GM18870 (cell line): ENCODE data around the gene TCTA.

ENCODE experiments used
- ATAC-seq: cut with Tn5 transposase; IDR thresholded peaks from one replicate; pipeline ENCODE4 v1.9.1; 2021; ENCODE audit warnings: moderate library complexity; ENCODE audit not compliant: unreplicated experiment

Gene TCTA

GRCh38 chr3:49456466-49456865, 44.2 kb downstream of the TCTA start:
- no peak for ATAC-seq

DNA sequence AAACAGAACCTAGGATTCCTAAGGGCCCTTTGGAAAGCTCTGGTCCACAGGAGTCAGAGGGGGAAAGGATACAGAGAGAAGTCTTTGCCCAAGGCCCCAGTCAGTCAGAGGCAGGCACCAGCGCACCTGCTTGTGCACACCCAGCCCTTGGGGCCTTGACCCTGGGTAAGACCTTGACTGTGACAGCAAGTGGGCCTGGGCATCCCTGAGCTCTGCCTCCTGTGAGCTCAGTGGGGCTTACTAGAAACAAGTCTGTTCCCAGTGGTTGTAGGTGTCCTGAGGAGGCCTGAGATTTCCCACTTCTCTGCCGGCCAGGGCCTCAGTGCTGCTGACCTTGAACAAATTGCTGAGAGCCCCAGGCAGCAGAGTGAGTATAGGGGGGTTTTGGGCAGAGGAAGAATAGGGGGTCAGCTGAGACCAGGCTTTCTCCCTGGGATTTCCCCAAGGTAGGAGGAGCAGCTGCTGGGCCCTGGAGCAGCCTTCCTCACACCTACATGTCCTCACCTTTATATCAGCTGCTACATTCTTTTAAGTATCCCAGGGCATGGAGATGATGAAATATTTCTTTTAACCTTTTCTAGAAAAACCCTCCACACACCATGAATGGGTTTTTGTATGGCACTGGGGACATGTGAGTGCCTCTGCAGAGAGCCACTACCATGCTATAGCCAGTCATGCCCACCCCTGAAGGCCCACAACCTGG, 48.1 kb downstream of the TCTA start:
- no peak for ATAC-seq

- no peak for ATAC-seq
Observed at GRCh38 chr3:49460956-49461355, 48.7 kb downstream of the TCTA start.

DNA sequence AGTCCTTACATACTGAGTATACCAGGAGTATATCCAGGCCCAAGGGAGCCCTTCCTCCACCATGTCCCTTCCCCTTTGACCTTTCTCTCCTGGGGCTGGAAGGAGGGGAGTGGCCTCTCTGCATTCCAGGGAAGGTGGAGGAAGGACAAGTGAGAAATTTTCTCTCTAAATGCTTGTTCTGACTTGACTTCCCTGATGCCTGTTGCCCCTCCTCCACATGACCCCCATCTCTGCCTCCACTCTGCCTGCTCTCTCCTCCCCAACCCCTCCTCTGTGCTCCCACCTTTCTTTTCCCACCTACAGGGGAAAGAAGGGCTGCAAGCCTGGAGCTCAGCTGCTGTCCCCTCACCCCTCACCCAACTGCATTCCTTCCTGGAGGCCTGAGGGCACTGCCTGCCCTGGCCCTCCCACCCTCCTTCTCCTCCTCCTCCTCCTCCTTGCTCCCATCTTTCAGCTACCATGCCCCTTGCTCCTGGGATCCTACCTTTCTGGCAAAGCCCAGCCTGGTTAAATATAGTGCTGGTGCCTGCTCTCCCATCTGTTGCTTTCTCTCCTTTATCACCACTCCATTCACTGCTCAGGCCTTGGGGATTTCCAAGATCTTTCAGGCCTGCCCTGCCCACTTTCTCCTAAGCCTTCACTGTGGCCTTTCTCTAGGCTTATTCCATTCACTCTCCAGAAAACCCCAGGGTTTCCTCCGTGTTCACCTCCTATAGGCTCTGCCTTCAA, 49.4 kb downstream of the TCTA start:
- ATAC-seq: no peak

DNA sequence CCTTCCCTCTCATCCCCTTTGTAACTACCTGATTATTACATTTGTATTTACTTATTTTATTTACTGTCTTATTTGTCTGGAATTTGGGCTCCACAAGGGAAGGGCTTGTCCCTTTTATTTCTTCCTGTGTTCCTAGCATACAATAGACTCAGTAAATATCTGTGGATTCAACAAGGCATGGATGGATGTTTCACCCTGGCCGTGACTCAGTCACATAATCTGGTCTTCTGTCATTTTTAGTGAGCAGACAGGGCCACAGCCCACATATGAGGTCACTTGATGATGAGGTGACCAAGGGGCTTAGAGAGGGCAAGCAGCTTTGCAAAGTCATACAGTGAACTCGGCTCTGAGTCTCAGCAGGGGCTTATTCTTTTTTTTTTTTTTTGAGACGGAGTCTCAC, 50.0 kb downstream of the TCTA start:
- no peak for ATAC-seq

- ATAC-seq: no peak
Observed at GRCh38 chr3:49465270-49466034, 53.2 kb downstream of the TCTA start.
